Activated B cell treated with CpG ODN at 0.5 μM for 24 hours (primary cell): ENCODE data around the gene PRKCH. TPM values are rescaled to one million over a fixed set of nuclear protein-coding genes. Genes with fewer than 3 reads are reported as not detected.

Experiments used
- ATAC-seq: fragments of 200-7000 bp; cut with Tn5 transposase; one replicate; pipeline ENCODE4 v1.10.0; 2021; ENCODE audit warnings: low read depth, mild to moderate bottlenecking, moderate library complexity
- CTCF ChIA-PET: fragments of 350-600 bp; sonication (Branson Sonifier 250); formaldehyde crosslinking; loops from one replicate; lab custom pipeline; 2021; ENCODE audit warnings: antibody characterized with exemption; lab: Charles Lee
- POLR2A ChIA-PET: fragments of 350-600 bp; sonication (Branson Sonifier 250); formaldehyde crosslinking; loops from one replicate; lab custom pipeline; 2021; ENCODE audit warnings: antibody characterized with exemption; lab: Charles Lee
- DNase-seq: peaks from one replicate; pipeline ENCODE4 v3.0.0; 2022
- H3K27ac Mint-ChIP-seq: one replicate; pipeline ENCODE4 v1.8.0; 2020; ENCODE audit warnings: mixed read lengths
- H3K27me3 Mint-ChIP-seq: one replicate; pipeline ENCODE4 v1.8.0; 2021; ENCODE audit warnings: mixed read lengths
- H3K36me3 Mint-ChIP-seq: one replicate; pipeline ENCODE4 v1.8.0; 2021; ENCODE audit warnings: low read depth, mixed read lengths
- H3K4me1 Mint-ChIP-seq: one replicate; pipeline ENCODE4 v1.8.0; 2021; ENCODE audit warnings: mixed read lengths
- H3K4me3 Mint-ChIP-seq: one replicate; pipeline ENCODE4 v1.8.0; 2020; ENCODE audit warnings: mild to moderate bottlenecking, mixed read lengths
- H3K9me3 Mint-ChIP-seq: one replicate; pipeline ENCODE4 v1.8.0; 2020; ENCODE audit warnings: mixed read lengths
- intact Hi-C: fragments of 100-400 bp; cut with micrococcal nuclease; formaldehyde crosslinking; loops from one replicate; pipeline ENCODE4 v1.15.1; 2024
- total RNA-seq: library from RNA; stranded (reverse); gene quantifications from 2 replicates; pipeline ENCODE4 v1.2.3, GENCODE V29; 2022
- TF ChIP-seq, protein P1 (sequence below): fragments of 200-600 bp; IDR thresholded peaks from one replicate; pipeline ENCODE4 v1.8.0; 2022; ENCODE audit warnings: antibody characterized with exemption, mild to moderate bottlenecking

PRKCH gene
- total RNA-seq, 1 donor from 2014 or later = 4.6 TPM

- TF ChIP-seq, protein P1, sequence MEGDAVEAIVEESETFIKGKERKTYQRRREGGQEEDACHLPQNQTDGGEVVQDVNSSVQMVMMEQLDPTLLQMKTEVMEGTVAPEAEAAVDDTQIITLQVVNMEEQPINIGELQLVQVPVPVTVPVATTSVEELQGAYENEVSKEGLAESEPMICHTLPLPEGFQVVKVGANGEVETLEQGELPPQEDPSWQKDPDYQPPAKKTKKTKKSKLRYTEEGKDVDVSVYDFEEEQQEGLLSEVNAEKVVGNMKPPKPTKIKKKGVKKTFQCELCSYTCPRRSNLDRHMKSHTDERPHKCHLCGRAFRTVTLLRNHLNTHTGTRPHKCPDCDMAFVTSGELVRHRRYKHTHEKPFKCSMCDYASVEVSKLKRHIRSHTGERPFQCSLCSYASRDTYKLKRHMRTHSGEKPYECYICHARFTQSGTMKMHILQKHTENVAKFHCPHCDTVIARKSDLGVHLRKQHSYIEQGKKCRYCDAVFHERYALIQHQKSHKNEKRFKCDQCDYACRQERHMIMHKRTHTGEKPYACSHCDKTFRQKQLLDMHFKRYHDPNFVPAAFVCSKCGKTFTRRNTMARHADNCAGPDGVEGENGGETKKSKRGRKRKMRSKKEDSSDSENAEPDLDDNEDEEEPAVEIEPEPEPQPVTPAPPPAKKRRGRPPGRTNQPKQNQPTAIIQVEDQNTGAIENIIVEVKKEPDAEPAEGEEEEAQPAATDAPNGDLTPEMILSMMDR = no peak
- intact Hi-C loops = no loop called here
- no peak overlapping the region for H3K4me3 Mint-ChIP-seq
- no peak overlapping the region for H3K27ac Mint-ChIP-seq
- H3K27me3 Mint-ChIP-seq = no peaks in the 10 kb centered on the region
- H3K4me1 Mint-ChIP-seq = peaks cover 5% of the 10 kb centered on the region
- ATAC-seq (no peak), DNase-seq (no peak)
- POLR2A ChIA-PET = no interaction called here
- H3K36me3 Mint-ChIP-seq = no peaks in the 10 kb centered on the region
- CTCF ChIA-PET = no interaction called here
- no peaks in the 10 kb centered on the region for H3K9me3 Mint-ChIP-seq
Observed at GRCh38 chr14:61417141-61417540, 95.8 kb downstream of the PRKCH start.

GRCh38 chr14:61417883-61418455, 96.6 kb downstream of the PRKCH start:
- intact Hi-C loops = no loop called here
- DNase-seq = no peak
- Mint-ChIP-seq H3K4me3 (no peak overlapping the region), H3K27me3 (no peaks in the 10 kb centered on the region), H3K9me3 (no peaks in the 10 kb centered on the region), H3K27ac (no peak overlapping the region), H3K36me3 (no peaks in the 10 kb centered on the region), H3K4me1 (peaks cover 5% of the 10 kb centered on the region)
- TF ChIP-seq, protein P1 = no peak
- CTCF ChIA-PET = no interaction called here
- ATAC-seq = no peak
- POLR2A ChIA-PET = no interaction called here

DNA sequence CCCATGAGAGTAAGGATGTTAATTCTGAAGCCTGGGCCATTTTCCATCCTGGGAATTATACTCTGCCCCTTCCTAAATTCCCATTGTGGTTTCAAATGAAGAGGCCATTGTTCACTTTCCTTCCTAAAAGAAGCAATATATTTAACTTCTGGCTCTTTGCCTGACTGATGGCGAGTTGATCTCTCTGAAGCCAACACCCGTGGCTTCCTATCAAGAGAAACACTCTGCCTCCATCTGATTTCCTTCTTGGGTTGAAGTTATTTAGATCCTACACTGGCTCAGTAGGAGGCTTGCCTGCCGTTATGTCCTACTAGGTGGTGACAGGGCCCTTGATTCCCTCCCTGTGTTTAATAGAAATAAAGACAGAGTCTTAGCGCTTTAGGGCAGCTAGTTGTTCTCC, 97.4 kb downstream of the PRKCH start:
- no peak overlapping the region for H3K4me3 Mint-ChIP-seq
- CTCF ChIA-PET = no interaction called here
- DNase-seq (no peak), ATAC-seq (no peak)
- intact Hi-C loops = no loop called here
- POLR2A ChIA-PET = no interaction called here
- H3K27me3 Mint-ChIP-seq = no peaks in the 10 kb centered on the region
- H3K27ac Mint-ChIP-seq = no peak overlapping the region
- TF ChIP-seq, protein P1 = no peak
- H3K9me3 Mint-ChIP-seq = no peaks in the 10 kb centered on the region
- H3K4me1 Mint-ChIP-seq = peaks cover 5% of the 10 kb centered on the region
- no peaks in the 10 kb centered on the region for H3K36me3 Mint-ChIP-seq

DNA sequence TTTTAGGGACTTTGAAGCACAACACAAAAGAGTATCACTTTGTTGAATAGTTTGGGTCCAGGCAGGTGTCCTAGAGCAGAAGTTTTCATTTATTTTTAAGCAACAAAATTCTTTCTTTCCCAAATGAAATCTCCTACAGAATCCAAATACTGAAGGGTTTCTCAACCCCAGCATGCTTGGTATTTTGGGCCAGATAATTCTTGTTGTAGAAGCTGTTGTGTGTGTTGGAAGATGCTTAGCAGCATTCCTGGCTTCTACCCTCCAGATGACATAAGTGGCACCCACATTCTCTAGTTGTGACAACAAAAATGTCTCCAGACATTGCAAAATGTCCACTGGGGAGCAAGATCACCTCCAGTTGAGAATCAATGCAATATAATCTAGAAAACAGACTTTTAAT, 97.8 kb downstream of the PRKCH start:
- Mint-ChIP-seq H3K9me3 (no peaks in the 10 kb centered on the region), H3K4me1 (peaks cover 5% of the 10 kb centered on the region), H3K4me3 (no peak overlapping the region), H3K36me3 (no peaks in the 10 kb centered on the region), H3K27me3 (no peaks in the 10 kb centered on the region), H3K27ac (no peak overlapping the region)
- ATAC-seq = no peak
- intact Hi-C loops = no loop called here
- TF ChIP-seq, protein P1 = no peak
- ChIA-PET POLR2A (no interaction called here), CTCF (no interaction called here)
- DNase-seq = no peak

DNA sequence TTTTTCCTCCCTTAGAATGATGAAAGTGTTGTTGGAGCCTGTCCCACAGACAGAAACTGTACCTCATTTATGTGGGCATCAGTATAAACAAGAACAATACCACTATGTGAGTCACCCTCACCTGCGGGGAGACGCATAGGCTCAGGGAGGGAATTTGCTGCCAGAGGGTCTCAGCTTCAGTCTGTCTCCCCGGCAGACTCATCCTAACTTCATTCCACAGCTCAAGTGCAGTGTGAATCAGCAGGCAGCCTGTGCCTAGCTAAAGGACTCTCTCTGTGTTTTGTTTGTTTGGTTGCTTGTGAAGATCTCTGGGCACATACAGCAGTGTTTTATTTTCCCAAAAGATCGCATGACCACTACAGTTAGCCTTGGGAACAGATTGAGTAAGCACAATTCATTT, 98.9 kb downstream of the PRKCH start:
- no peak for ATAC-seq
- POLR2A ChIA-PET = no interaction called here
- H3K27me3 Mint-ChIP-seq = no peaks in the 10 kb centered on the region
- no peak for DNase-seq
- no peaks in the 10 kb centered on the region for H3K9me3 Mint-ChIP-seq
- H3K4me1 Mint-ChIP-seq = peaks cover 5% of the 10 kb centered on the region
- no peak overlapping the region for H3K27ac Mint-ChIP-seq
- H3K4me3 Mint-ChIP-seq = no peak overlapping the region
- TF ChIP-seq, protein P1 = no peak
- intact Hi-C loops = no loop called here
- no peaks in the 10 kb centered on the region for H3K36me3 Mint-ChIP-seq
- CTCF ChIA-PET = no interaction called here
